Esophagus (tissue), 2 donors: ENCODE data around the gene ZMAT2. TPM values are rescaled to one million over a fixed set of nuclear protein-coding genes. Genes with fewer than 3 reads are reported as not detected.
"Not testable (repeated sequence)": the region's sequence is repeated elsewhere in the genome, so short reads cannot be mapped to it uniquely, and the experiment has no call there.

Experiments
- H3K27ac ChIP-seq, 2 donors: one replicate each; pipeline ENCODE4 v1.5.1; 2013; ENCODE audit warnings: low read depth in 2 of 2, mild to moderate bottlenecking in 2 of 2, inconsistent platforms in 1 of 2, low read length in 1 of 2, moderate library complexity in 1 of 2
- H3K27me3 ChIP-seq, 2 donors: one replicate each; pipeline ENCODE4 v1.6.1; 2013; ENCODE audit warnings: low read length in 2 of 2, control low read depth in 1 of 2, mild to moderate bottlenecking in 1 of 2; ENCODE audit not compliant: insufficient read depth in 2 of 2, control insufficient read depth in 1 of 2
- H3K36me3 ChIP-seq, 2 donors: one replicate each; pipeline ENCODE4 v1.6.1; 2013; ENCODE audit warnings: low read length in 1 of 2; ENCODE audit not compliant: control insufficient read depth in 2 of 2, insufficient read depth in 2 of 2
- H3K4me1 ChIP-seq, 2 donors: one replicate each; pipeline ENCODE4 v1.6.1; 2013; ENCODE audit warnings: low read length in 1 of 2; ENCODE audit not compliant: control insufficient read depth in 2 of 2, insufficient read depth in 2 of 2
- H3K4me3 ChIP-seq, 2 donors: one replicate each; pipeline ENCODE4 v1.5.1; 2013; ENCODE audit warnings: low read length in 2 of 2, mild to moderate bottlenecking in 2 of 2, low read depth in 1 of 2, moderate library complexity in 1 of 2
- H3K9me3 ChIP-seq, 2 donors: one replicate each; pipeline ENCODE4 v1.6.1; 2013; ENCODE audit warnings: mild to moderate bottlenecking in 2 of 2, low read depth in 1 of 2, low read length in 1 of 2, moderate library complexity in 1 of 2; ENCODE audit not compliant: control insufficient read depth in 2 of 2, insufficient read depth in 1 of 2
- WGBS, 2 donors: extraction: QIAGEN DNeasy Blood & Tissue Kit; methylation state at CpG; one replicate each; pipeline ENCODE4 v1.1.7; 2013; 5-methylcytosine and 5-hydroxymethylcytosine counted together
- polyA plus RNA-seq, 2 donors: library from polyadenylated mRNA; stranded (reverse); fragments of 200-250 nt; gene quantifications; one replicate each; pipeline ENCODE4 v1.2.3, GENCODE V29; 2013
- donor health status: healthy with polysubstance abuse.
- donor health status: Bipolar disorder and iron deficiency.

The ZMAT2 gene
- polyA plus RNA-seq, 2 donors, result 35.8 to 61.6 TPM

- no peak overlapping the region for H3K4me3 ChIP-seq
- H3K4me1 ChIP-seq, result no peaks in the 10 kb centered on the region
- 84 to 91% methylated on average over 4 of the region's 4 CpGs for WGBS, 2 donors
- H3K36me3 ChIP-seq, result peaks cover 3 to 12% of the 10 kb centered on the region in 2 donors
- no peaks in the 10 kb centered on the region for H3K27me3 ChIP-seq
- no peak overlapping the region for H3K27ac ChIP-seq
- no peaks in the 10 kb centered on the region for H3K9me3 ChIP-seq
Measured at GRCh38 chr5:140707812-140708211, 7.6 kb downstream of the ZMAT2 start.

GRCh38 chr5:140708787-140709186 lies 8.5 kb downstream of the ZMAT2 start:
- H3K4me1 ChIP-seq, H3K27me3 ChIP-seq, H3K9me3 ChIP-seq, H3K4me3 ChIP-seq, H3K27ac ChIP-seq: not testable (repeated sequence)
- H3K36me3 ChIP-seq, result peaks cover 3 to 12% of the 10 kb centered on the region in 2 donors
- 91 to 93% methylated on average over 9 of the region's 9 CpGs for WGBS, 2 donors

DNA sequence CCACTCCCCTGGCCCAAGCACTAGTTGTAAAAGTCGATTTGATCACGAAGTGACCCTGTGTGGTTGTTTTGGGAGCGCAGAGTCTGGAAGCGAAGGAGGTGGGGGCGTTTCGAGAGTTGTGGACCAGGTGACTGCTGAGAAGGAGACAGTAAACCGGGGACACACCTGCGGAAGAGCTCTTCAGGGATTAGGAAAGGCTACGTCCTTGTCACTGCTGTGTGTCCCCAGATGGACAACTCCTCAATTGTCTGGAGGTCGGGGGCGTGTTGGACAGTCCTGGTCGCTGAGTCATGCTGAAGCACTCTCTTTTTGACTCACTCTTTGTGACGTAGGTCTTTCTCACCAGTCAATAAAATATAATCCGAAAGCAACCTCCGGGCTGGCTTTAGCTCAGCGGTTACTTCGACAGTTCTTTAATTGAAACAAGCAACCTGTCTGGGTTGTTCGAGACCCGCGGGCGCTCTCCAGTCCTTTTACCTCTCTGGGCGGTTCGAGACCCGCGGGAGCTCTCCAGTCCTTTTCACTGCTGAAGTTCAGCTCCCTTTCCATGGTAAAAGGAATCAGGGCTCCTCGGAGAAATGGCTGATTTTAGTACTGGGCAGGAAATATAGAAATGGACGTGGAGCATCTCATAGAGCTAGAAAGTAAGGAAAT lies 10.8 kb downstream of the ZMAT2 start:
- Histone ChIP-seq H3K27ac (peak overlapping the region; percentile 90 to 100), H3K4me1 (no peaks in the 10 kb centered on the region), H3K27me3 (no peaks in the 10 kb centered on the region), H3K4me3 (peak overlapping the region; percentile 58 to 87), H3K9me3 (no peaks in the 10 kb centered on the region), H3K36me3 (peaks cover 0 to 2% of the 10 kb centered on the region in 2 donors)
- WGBS, 2 donors, result 0 to 1% methylated on average over 27 of the region's 27 CpGs

- no peak overlapping the region for H3K27ac ChIP-seq
- H3K36me3 ChIP-seq, result no peaks in the 10 kb centered on the region
- H3K4me1 ChIP-seq, result no peaks in the 10 kb centered on the region
- WGBS, 2 donors, result 86 to 91% methylated on average over 1 of the region's 1 CpG
- no peaks in the 10 kb centered on the region for H3K9me3 ChIP-seq
- no peaks in the 10 kb centered on the region for H3K27me3 ChIP-seq
- no peak overlapping the region for H3K4me3 ChIP-seq
Measured at GRCh38 chr5:140711794-140712193, 11.5 kb downstream of the ZMAT2 start.

DNA sequence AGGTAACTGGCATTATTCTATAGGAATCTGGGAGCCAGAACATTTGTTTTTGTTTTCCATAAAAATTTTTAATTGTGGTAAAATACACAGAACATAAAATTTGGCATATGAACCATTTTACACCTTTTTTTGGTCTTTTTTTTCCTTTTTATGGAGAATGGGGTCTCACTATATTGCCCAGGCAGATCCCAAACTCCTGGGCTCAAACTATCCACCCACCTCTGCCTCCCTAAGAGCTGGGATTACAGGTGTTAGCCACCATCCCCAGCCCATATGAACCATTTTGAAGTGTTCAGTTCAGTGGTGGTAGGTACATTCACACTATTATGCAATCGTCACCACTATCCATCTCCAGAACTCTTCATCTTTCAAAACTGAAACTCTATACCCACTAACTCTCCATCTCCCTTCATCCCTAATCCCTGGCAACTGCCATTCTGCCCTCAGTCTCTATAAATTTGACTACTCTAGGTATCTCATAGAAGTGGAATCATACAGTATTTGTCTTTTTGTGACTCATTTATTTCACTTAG lies 13.4 kb downstream of the ZMAT2 start:
- no peak overlapping the region for H3K4me3 ChIP-seq
- H3K4me1 ChIP-seq, result peaks cover 0 to 3% of the 10 kb centered on the region in 2 donors
- H3K36me3 ChIP-seq, result no peaks in the 10 kb centered on the region
- 72 to 95% methylated on average over 1 of the region's 1 CpG for WGBS, 2 donors
- no peak overlapping the region for H3K27ac ChIP-seq
- H3K27me3 ChIP-seq, result no peaks in the 10 kb centered on the region
- H3K9me3 ChIP-seq, result no peaks in the 10 kb centered on the region

DNA sequence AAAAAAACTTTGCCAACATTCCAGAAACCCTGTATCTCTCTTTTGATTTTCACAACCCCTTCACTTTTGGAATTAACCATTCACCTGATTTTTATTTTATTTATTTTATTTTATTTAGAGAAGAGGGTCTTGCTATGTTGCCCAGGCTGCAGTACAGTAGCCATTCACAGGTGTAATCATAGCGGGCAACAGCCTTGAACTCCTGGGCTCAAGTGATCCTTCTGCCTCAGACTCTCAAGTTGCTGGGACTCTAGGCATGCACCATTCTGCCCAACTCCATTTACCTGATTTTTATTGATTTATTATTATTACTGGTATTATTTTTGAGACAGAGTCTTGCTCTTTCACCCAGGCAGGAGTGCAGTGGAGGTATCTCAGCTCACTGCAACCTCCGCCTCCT lies 16.0 kb downstream of the ZMAT2 start:
- H3K9me3 ChIP-seq, H3K36me3 ChIP-seq: not testable (repeated sequence)

DNA sequence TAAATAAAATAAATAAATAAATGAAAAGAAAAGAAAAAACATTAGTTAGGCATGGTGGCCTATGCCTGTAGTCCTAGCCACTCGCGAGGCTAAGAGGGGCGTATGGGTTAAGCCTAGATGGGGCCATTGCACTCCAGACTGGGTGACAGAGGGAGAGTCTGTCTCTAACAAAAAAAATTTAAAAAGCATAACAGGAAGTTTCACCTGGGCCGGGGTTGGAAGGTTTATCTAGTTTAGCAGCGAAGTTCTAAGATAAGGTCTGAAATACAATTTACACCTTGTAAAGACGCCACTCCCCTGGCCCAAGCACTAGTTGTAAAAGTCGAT lies 18.0 kb downstream of the ZMAT2 start:
- Histone ChIP-seq H3K9me3 (no peaks in the 10 kb centered on the region), H3K27me3 (no peaks in the 10 kb centered on the region), H3K4me3 (no peak overlapping the region), H3K4me1 (peaks cover 2 to 3% of the 10 kb centered on the region in 2 donors), H3K36me3 (no peaks in the 10 kb centered on the region), H3K27ac (peak overlapping the region in 1 of 2 donors; percentile 28)
- WGBS, 2 donors, result 74 to 87% methylated on average over 7 of the region's 7 CpGs

More for the DNA sequence above, 16.0 kb downstream of the ZMAT2 start:
- not testable (repeated sequence) for H3K27ac ChIP-seq, H3K27me3 ChIP-seq, H3K4me1 ChIP-seq, H3K4me3 ChIP-seq
- 96% methylated on average over 2 of the region's 2 CpGs for WGBS, 2 donors

- not testable (repeated sequence) for H3K4me1 ChIP-seq, H3K9me3 ChIP-seq, H3K4me3 ChIP-seq, H3K27ac ChIP-seq, H3K27me3 ChIP-seq, H3K36me3 ChIP-seq
- 56 to 64% methylated on average over 6 of the region's 6 CpGs for WGBS, 2 donors
Measured at GRCh38 chr5:140720738-140721137, 20.5 kb downstream of the ZMAT2 start.

GRCh38 chr5:140721395-140721794 lies 21.1 kb downstream of the ZMAT2 start:
- H3K4me1 ChIP-seq, H3K27ac ChIP-seq, H3K9me3 ChIP-seq, H3K4me3 ChIP-seq, H3K36me3 ChIP-seq, H3K27me3 ChIP-seq: not testable (repeated sequence)
- 82 to 84% methylated on average over 5 of the region's 5 CpGs for WGBS, 2 donors

- 10% methylated on average over 23 of the region's 23 CpGs for WGBS, 2 donors
Measured at GRCh38 chr5:140725799-140726471, 25.7 kb downstream of the ZMAT2 start.

More at GRCh38 chr5:140725799-140726471, 25.7 kb downstream of the ZMAT2 start:
- H3K9me3 ChIP-seq, result no peaks in the 10 kb centered on the region
- H3K27ac ChIP-seq, result no peak overlapping the region
- no peaks in the 10 kb centered on the region for H3K27me3 ChIP-seq
- H3K36me3 ChIP-seq, result no peaks in the 10 kb centered on the region
- no peaks in the 10 kb centered on the region for H3K4me1 ChIP-seq
- peak overlapping the region in 1 of 2 donors; percentile 19 for H3K4me3 ChIP-seq
